ENCODE measurements around the gene LIPN. TPM values are rescaled to one million over a fixed set of nuclear protein-coding genes. Genes with fewer than 3 reads are reported as not detected.

Gene LIPN
- total and polyA plus RNA-seq, 5 donors from 2014 or later, result 0.39 to 0.67 (median 0.48) TPM

GRCh38 chr10:88783724-88784123 is 23.9 kb downstream of the LIPN start:
- Histone ChIP-seq H3K27me3 (ENCODE audit: control insufficient read depth, insufficient read depth, low read length) (peaks cover 4% of the 10 kb centered on the region), H3K9me3 (ENCODE audit: control insufficient read depth in 2 of 2, low read length in 2 of 2) (no peaks in the 10 kb centered on the region), H3K27ac (ENCODE audit: insufficient read depth, low read length, poor library complexity, severe bottlenecking) (no peak overlapping the region), H3K4me1 (ENCODE audit: control insufficient read depth, insufficient read depth, low read length, poor library complexity, severe bottlenecking) (no peaks in the 10 kb centered on the region), H3K36me3 (ENCODE audit: control insufficient read depth, insufficient read depth, low read length) (no peaks in the 10 kb centered on the region), H3K4me3 (ENCODE audit: low read depth, low read length) (no peak overlapping the region)
- Mint-ChIP-seq H3K4me3 (no peak overlapping the region), H3K27ac (no peak overlapping the region), H3K36me3 (no peaks in the 10 kb centered on the region), H3K9me3 (no peaks in the 10 kb centered on the region), H3K27me3 (peaks cover 9% of the 10 kb centered on the region), H3K4me1 (peaks cover 0 to 2% (median 0%) of the 10 kb centered on the region in 4 donors)
- DNase-seq (no peak), ATAC-seq (ENCODE audit: low read depth in 2 of 2) (no peak)

- no peak overlapping the region for H3K27ac ChIP-seq (ENCODE audit: insufficient read depth, low read length, poor library complexity, severe bottlenecking)
- ATAC-seq (ENCODE audit: low read depth in 2 of 2), result no peak
- H3K4me1 Mint-ChIP-seq, result peaks cover 0 to 2% (median 0%) of the 10 kb centered on the region in 4 donors
- H3K27me3 Mint-ChIP-seq, result peaks cover 9% of the 10 kb centered on the region
- no peak overlapping the region for H3K4me3 ChIP-seq (ENCODE audit: low read depth, low read length)
- no peak overlapping the region for H3K27ac Mint-ChIP-seq
- no peaks in the 10 kb centered on the region for H3K36me3 ChIP-seq (ENCODE audit: control insufficient read depth, insufficient read depth, low read length)
- H3K9me3 Mint-ChIP-seq, result no peaks in the 10 kb centered on the region
- no peak for DNase-seq
- H3K36me3 Mint-ChIP-seq, result no peaks in the 10 kb centered on the region
- no peak overlapping the region for H3K4me3 Mint-ChIP-seq
- peaks cover 4% of the 10 kb centered on the region for H3K27me3 ChIP-seq (ENCODE audit: control insufficient read depth, insufficient read depth, low read length)
- no peaks in the 10 kb centered on the region for H3K4me1 ChIP-seq (ENCODE audit: control insufficient read depth, insufficient read depth, low read length, poor library complexity, severe bottlenecking)
- H3K9me3 ChIP-seq (ENCODE audit: control insufficient read depth in 2 of 2, low read length in 2 of 2), result no peaks in the 10 kb centered on the region
Observed at GRCh38 chr10:88786032-88786770, 26.4 kb downstream of the LIPN start.

GRCh38 chr10:88787463-88787862 is 27.6 kb downstream of the LIPN start:
- Histone ChIP-seq H3K4me3 (ENCODE audit: low read depth, low read length) (no peak overlapping the region), H3K36me3 (ENCODE audit: control insufficient read depth, insufficient read depth, low read length) (no peaks in the 10 kb centered on the region), H3K27me3 (ENCODE audit: control insufficient read depth, insufficient read depth, low read length) (peaks cover 1% of the 10 kb centered on the region), H3K27ac (ENCODE audit: insufficient read depth, low read length, poor library complexity, severe bottlenecking) (no peak overlapping the region), H3K4me1 (ENCODE audit: control insufficient read depth, insufficient read depth, low read length, poor library complexity, severe bottlenecking) (no peaks in the 10 kb centered on the region), H3K9me3 (ENCODE audit: control insufficient read depth in 2 of 2, low read length in 2 of 2) (no peaks in the 10 kb centered on the region)
- H3K27ac Mint-ChIP-seq, result no peak overlapping the region
- no peaks in the 10 kb centered on the region for H3K9me3 Mint-ChIP-seq
- DNase-seq (no peak), ATAC-seq (ENCODE audit: low read depth in 2 of 2) (no peak)
- H3K27me3 Mint-ChIP-seq, result peaks cover 9% of the 10 kb centered on the region
- H3K4me3 Mint-ChIP-seq, result no peak overlapping the region
- H3K4me1 Mint-ChIP-seq, result peaks cover 0 to 2% (median 0%) of the 10 kb centered on the region in 4 donors
- H3K36me3 Mint-ChIP-seq, result no peaks in the 10 kb centered on the region

- Mint-ChIP-seq H3K27me3 (peaks cover 4% of the 10 kb centered on the region), H3K27ac (no peak overlapping the region), H3K9me3 (no peaks in the 10 kb centered on the region), H3K4me3 (no peak overlapping the region), H3K36me3 (no peaks in the 10 kb centered on the region), H3K4me1 (peaks cover 0 to 8% (median 5%) of the 10 kb centered on the region in 4 donors)
- Histone ChIP-seq H3K27me3 (ENCODE audit: control insufficient read depth, insufficient read depth, low read length) (peaks cover 1% of the 10 kb centered on the region), H3K4me3 (ENCODE audit: low read depth, low read length) (no peak overlapping the region), H3K27ac (ENCODE audit: insufficient read depth, low read length, poor library complexity, severe bottlenecking) (no peak overlapping the region), H3K4me1 (ENCODE audit: control insufficient read depth, insufficient read depth, low read length, poor library complexity, severe bottlenecking) (no peaks in the 10 kb centered on the region), H3K36me3 (ENCODE audit: control insufficient read depth, insufficient read depth, low read length) (no peaks in the 10 kb centered on the region), H3K9me3 (ENCODE audit: control insufficient read depth in 2 of 2, low read length in 2 of 2) (no peaks in the 10 kb centered on the region)
- ATAC-seq (ENCODE audit: low read depth in 2 of 2), result no peak
- no peak for DNase-seq
Observed at GRCh38 chr10:88788924-88789323, 29.1 kb downstream of the LIPN start.

GRCh38 chr10:88791924-88792323 is 32.1 kb downstream of the LIPN start:
- no peaks in the 10 kb centered on the region for H3K9me3 ChIP-seq (ENCODE audit: control insufficient read depth in 2 of 2, low read length in 2 of 2)

GRCh38 chr10:88792661-88793060 is 32.8 kb downstream of the LIPN start:
- Mint-ChIP-seq H3K4me1 (peaks cover 0 to 10% (median 6%) of the 10 kb centered on the region in 4 donors), H3K4me3 (no peak overlapping the region), H3K36me3 (no peaks in the 10 kb centered on the region), H3K9me3 (no peaks in the 10 kb centered on the region), H3K27me3 (peaks cover 4% of the 10 kb centered on the region), H3K27ac (no peak overlapping the region)
- no peak overlapping the region for H3K4me3 ChIP-seq (ENCODE audit: low read depth, low read length)
- H3K27me3 ChIP-seq (ENCODE audit: control insufficient read depth, insufficient read depth, low read length), result no peaks in the 10 kb centered on the region
- ATAC-seq (ENCODE audit: low read depth in 2 of 2) (peak in 1 of 2 donors; percentile 39), DNase-seq (no peak)
- no peaks in the 10 kb centered on the region for H3K4me1 ChIP-seq (ENCODE audit: control insufficient read depth, insufficient read depth, low read length, poor library complexity, severe bottlenecking)
- no peaks in the 10 kb centered on the region for H3K9me3 ChIP-seq (ENCODE audit: control insufficient read depth in 2 of 2, low read length in 2 of 2)
- H3K36me3 ChIP-seq (ENCODE audit: control insufficient read depth, insufficient read depth, low read length), result no peaks in the 10 kb centered on the region
- no peak overlapping the region for H3K27ac ChIP-seq (ENCODE audit: insufficient read depth, low read length, poor library complexity, severe bottlenecking)

More at GRCh38 chr10:88791924-88792323, 32.1 kb downstream of the LIPN start:
- H3K27ac Mint-ChIP-seq, result no peak overlapping the region
- no peaks in the 10 kb centered on the region for H3K9me3 Mint-ChIP-seq
- H3K4me1 Mint-ChIP-seq, result peaks cover 0 to 10% (median 6%) of the 10 kb centered on the region in 4 donors
- no peak for DNase-seq
- no peak overlapping the region for H3K4me3 Mint-ChIP-seq
- H3K4me1 ChIP-seq (ENCODE audit: control insufficient read depth, insufficient read depth, low read length, poor library complexity, severe bottlenecking), result no peaks in the 10 kb centered on the region
- no peak overlapping the region for H3K4me3 ChIP-seq (ENCODE audit: low read depth, low read length)
- ATAC-seq (ENCODE audit: low read depth in 2 of 2), result no peak
- no peaks in the 10 kb centered on the region for H3K36me3 ChIP-seq (ENCODE audit: control insufficient read depth, insufficient read depth, low read length)
- peaks cover 4% of the 10 kb centered on the region for H3K27me3 Mint-ChIP-seq
- no peaks in the 10 kb centered on the region for H3K36me3 Mint-ChIP-seq
- no peak overlapping the region for H3K27ac ChIP-seq (ENCODE audit: insufficient read depth, low read length, poor library complexity, severe bottlenecking)
- no peaks in the 10 kb centered on the region for H3K27me3 ChIP-seq (ENCODE audit: control insufficient read depth, insufficient read depth, low read length)

- ATAC-seq (ENCODE audit: low read depth in 2 of 2), result peak; percentile 45 to 52
- Histone ChIP-seq H3K27ac (ENCODE audit: insufficient read depth, low read length, poor library complexity, severe bottlenecking) (no peak overlapping the region), H3K4me1 (ENCODE audit: control insufficient read depth, insufficient read depth, low read length, poor library complexity, severe bottlenecking) (no peaks in the 10 kb centered on the region), H3K36me3 (ENCODE audit: control insufficient read depth, insufficient read depth, low read length) (no peaks in the 10 kb centered on the region), H3K4me3 (ENCODE audit: low read depth, low read length) (no peak overlapping the region), H3K9me3 (ENCODE audit: control insufficient read depth in 2 of 2, low read length in 2 of 2) (no peaks in the 10 kb centered on the region), H3K27me3 (ENCODE audit: control insufficient read depth, insufficient read depth, low read length) (no peaks in the 10 kb centered on the region)
- Mint-ChIP-seq H3K36me3 (no peaks in the 10 kb centered on the region), H3K4me1 (peaks cover 0 to 10% (median 6%) of the 10 kb centered on the region in 4 donors), H3K27me3 (peaks cover 4% of the 10 kb centered on the region), H3K4me3 (no peak overlapping the region), H3K27ac (no peak overlapping the region), H3K9me3 (no peaks in the 10 kb centered on the region)
- peak in 1 of 3 donors; percentile 58 for DNase-seq
Observed at GRCh38 chr10:88793712-88794299, 34.0 kb downstream of the LIPN start.

GRCh38 chr10:88794731-88795130 is 34.9 kb downstream of the LIPN start:
- no peak for ATAC-seq (ENCODE audit: low read depth in 2 of 2)
- H3K4me1 Mint-ChIP-seq, result peaks cover 0 to 10% (median 6%) of the 10 kb centered on the region in 4 donors

More at GRCh38 chr10:88794731-88795130, 34.9 kb downstream of the LIPN start:
- H3K9me3 ChIP-seq (ENCODE audit: control insufficient read depth in 2 of 2, low read length in 2 of 2), result no peaks in the 10 kb centered on the region
- H3K4me3 ChIP-seq (ENCODE audit: low read depth, low read length), result no peak overlapping the region
- Mint-ChIP-seq H3K4me3 (no peak overlapping the region), H3K36me3 (no peaks in the 10 kb centered on the region), H3K27ac (no peak overlapping the region), H3K9me3 (no peaks in the 10 kb centered on the region), H3K27me3 (peaks cover 7% of the 10 kb centered on the region)
- no peaks in the 10 kb centered on the region for H3K36me3 ChIP-seq (ENCODE audit: control insufficient read depth, insufficient read depth, low read length)
- no peaks in the 10 kb centered on the region for H3K4me1 ChIP-seq (ENCODE audit: control insufficient read depth, insufficient read depth, low read length, poor library complexity, severe bottlenecking)
- DNase-seq, result no peak
- H3K27ac ChIP-seq (ENCODE audit: insufficient read depth, low read length, poor library complexity, severe bottlenecking), result no peak overlapping the region
- no peaks in the 10 kb centered on the region for H3K27me3 ChIP-seq (ENCODE audit: control insufficient read depth, insufficient read depth, low read length)

Measured in CD4-positive, CD25-positive, alpha-beta regulatory T cell (primary cell).